H1 (cell line): ENCODE results near the gene GPT2. TPM values are rescaled to one million over a fixed set of nuclear protein-coding genes. Genes with fewer than 3 reads are reported as not detected.

Experiments
- CTCF ChIA-PET: fragments of 300-600 bp; sonication (Branson Sonifier 250); formaldehyde crosslinking; loops from one replicate; lab custom pipeline; 2021; ENCODE audit not compliant: partially characterized antibody; lab: Charles Lee
- POLR2A ChIA-PET: fragments of 300-600 bp; sonication (Branson Sonifier 250); formaldehyde crosslinking; loops from one replicate; lab custom pipeline; 2021; ENCODE audit warnings: inconsistent platforms; ENCODE audit not compliant: partially characterized antibody; lab: Charles Lee
- DNase-seq, 2 experiments: peaks; one replicate each; pipeline versions ENCODE4 v3.0.0 to v3.0.0-alpha.2; 2010 to 2022; ENCODE audit warnings: low spot score in 2 of 2, low read depth in 1 of 2, mixed read lengths in 1 of 2
- FAIRE-seq: peaks from 2 replicates; lab custom pipeline; 2011; peaks lifted over from hg19 to GRCh38; lab: Jason Lieb, UNC
- H2AFZ ChIP-seq: 2 replicates; pipeline ENCODE4 v1.8.1; 2012; ENCODE audit warnings: low read length, inconsistent platforms
- H2AK5ac ChIP-seq: 2 replicates; pipeline ENCODE4 v1.6.1; 2013; ENCODE audit warnings: low read depth, low read length
- H2BK120ac ChIP-seq: replicated peaks from 2 replicates; pipeline ENCODE3; 2013; ENCODE audit warnings: low read depth, low read length, inconsistent platforms
- H2BK12ac ChIP-seq: 2 replicates; pipeline ENCODE4 v1.6.1; 2013; ENCODE audit warnings: low read depth, low read length
- H2BK15ac ChIP-seq: 2 replicates; pipeline ENCODE4 v1.6.1; 2013; ENCODE audit warnings: low read length
- H2BK20ac ChIP-seq: 2 replicates; pipeline ENCODE4 v1.6.1; 2013; ENCODE audit warnings: low read length
- H2BK5ac ChIP-seq: 2 replicates; pipeline ENCODE4 v1.6.1; 2013; ENCODE audit warnings: low read depth, low read length
- H3K14ac ChIP-seq: 2 replicates; pipeline ENCODE4 v1.6.1; 2013; ENCODE audit warnings: inconsistent platforms; ENCODE audit not compliant: insufficient read length
- H3K18ac ChIP-seq: 2 replicates; pipeline ENCODE4 v1.6.1; 2013; ENCODE audit warnings: low read length; ENCODE audit errors: extremely low read depth
- H3K23ac ChIP-seq: 2 replicates; pipeline ENCODE4 v1.6.1; 2013; ENCODE audit warnings: inconsistent platforms; ENCODE audit not compliant: insufficient read length
- H3K23me2 ChIP-seq: 2 replicates; pipeline ENCODE4 v1.6.1; 2013; ENCODE audit warnings: low read depth, low read length
- H3K27ac ChIP-seq: 2 replicates; pipeline ENCODE4 v1.6.1; 2011; ENCODE audit warnings: low read depth, low read length, inconsistent platforms
- H3K27me3 ChIP-seq, 4 experiments: replicated peaks in 1 of 4; 1 replicate in 1 of 4; 2 replicates in 3 of 4; pipeline versions ENCODE4 v1.6.1 to v1.8.1; 2011 to 2013; ENCODE audit warnings: low read length in 3 of 4, mild to moderate bottlenecking in 3 of 4, inconsistent platforms in 2 of 4, mixed read lengths in 2 of 4, moderate library complexity in 1 of 4; ENCODE audit not compliant: control insufficient read depth in 3 of 4, insufficient read depth in 3 of 4; ENCODE audit errors: extremely low read depth in 1 of 4
- H3K36me3 ChIP-seq, 4 experiments: 2 replicates each; pipeline versions ENCODE4 v1.6.1 to v1.8.1; 2011 to 2013; ENCODE audit warnings: mild to moderate bottlenecking in 4 of 4, low read length in 3 of 4, moderate library complexity in 2 of 4, control low read depth in 1 of 4, inconsistent platforms in 1 of 4; ENCODE audit not compliant: insufficient read depth in 4 of 4, control insufficient read depth in 2 of 4
- H3K4ac ChIP-seq: replicated peaks from 2 replicates; pipeline ENCODE3; 2013; ENCODE audit warnings: low read length, low read depth, mixed read lengths, inconsistent platforms; ENCODE audit not compliant: insufficient read length
- H3K4me1 ChIP-seq, 4 experiments: replicated peaks in 1 of 4; 1 replicate in 1 of 4; 2 replicates in 3 of 4; pipeline versions ENCODE4 v1.6.1 to v1.8.1; 2011 to 2013; ENCODE audit warnings: low read length in 3 of 4, inconsistent platforms in 2 of 4, mixed read lengths in 1 of 4; ENCODE audit not compliant: insufficient read depth in 4 of 4, control insufficient read depth in 3 of 4
- H3K4me2 ChIP-seq, 2 experiments: 2 replicates each; pipeline versions ENCODE4 v1.6.1 to v1.8.1; 2011 to 2013; ENCODE audit warnings: low read depth in 2 of 2, low read length in 2 of 2, control low read depth in 1 of 2, inconsistent platforms in 1 of 2, mild to moderate bottlenecking in 1 of 2; ENCODE audit not compliant: insufficient read depth in 1 of 2
- H3K4me3 ChIP-seq, 4 experiments: fragments of 200-600, 300-600 bp in 1 of 4; sonication (generic), shearing (Covaris generic), sonication (Bioruptor Twin) in 1 of 4; 2 replicates each; pipeline versions ENCODE4 v1.5.1 to v1.8.1; 2011 to 2016; ENCODE audit warnings: low read length in 4 of 4, low read depth in 3 of 4, control low read depth in 2 of 4, inconsistent platforms in 2 of 4, mild to moderate bottlenecking in 2 of 4, mixed read lengths in 1 of 4, moderate library complexity in 1 of 4; ENCODE audit not compliant: insufficient read depth in 2 of 4; ENCODE audit errors: extremely low read depth in 1 of 4
- H3K56ac ChIP-seq: replicated peaks from 2 replicates; pipeline ENCODE3; 2013; ENCODE audit warnings: low read depth, mild to moderate bottlenecking, mixed read lengths, low read length, inconsistent platforms; ENCODE audit not compliant: insufficient read length
- H3K79me1 ChIP-seq: 2 replicates; pipeline ENCODE4 v1.6.1; 2013; ENCODE audit warnings: low read depth, low read length, control low read depth
- H3K79me2 ChIP-seq, 2 experiments: 2 replicates each; pipeline versions ENCODE4 v1.6.1 to v1.8.1; 2012 to 2013; ENCODE audit warnings: low read length in 2 of 2, mild to moderate bottlenecking in 2 of 2, inconsistent platforms in 1 of 2; ENCODE audit not compliant: insufficient read depth in 2 of 2, control insufficient read depth in 1 of 2
- H3K9ac ChIP-seq, 4 experiments: replicated peaks in 1 of 4; 1 replicate in 1 of 4; 2 replicates in 3 of 4; pipeline versions ENCODE4 v1.6.1 to v1.8.1; 2011 to 2013; ENCODE audit warnings: low read depth in 3 of 4, low read length in 3 of 4, control low read depth in 2 of 4, mild to moderate bottlenecking in 2 of 4, moderate library complexity in 2 of 4, inconsistent platforms in 1 of 4; ENCODE audit errors: extremely low read depth in 1 of 4
- H3K9me3 ChIP-seq, 2 experiments: 2 replicates each; pipeline versions ENCODE4 v1.6.1 to v1.8.1; 2012 to 2013; ENCODE audit warnings: mild to moderate bottlenecking in 2 of 2, moderate library complexity in 2 of 2, control low read depth in 1 of 2, inconsistent platforms in 1 of 2, low read depth in 1 of 2, low read length in 1 of 2, mixed read lengths in 1 of 2; ENCODE audit not compliant: insufficient read depth in 2 of 2
- H4K20me1 ChIP-seq, 2 experiments: replicated peaks in 1 of 2; 2 replicates each; pipeline versions ENCODE3 to v1.8.1; 2011 to 2013; ENCODE audit warnings: inconsistent platforms in 2 of 2, low read length in 2 of 2, mild to moderate bottlenecking in 1 of 2; ENCODE audit not compliant: insufficient read depth in 2 of 2, control insufficient read depth in 1 of 2
- H4K5ac ChIP-seq: 2 replicates; pipeline ENCODE4 v1.6.1; 2013; ENCODE audit warnings: low read length, low read depth, mixed read lengths, inconsistent platforms; ENCODE audit not compliant: insufficient read length
- H4K8ac ChIP-seq: 2 replicates; pipeline ENCODE4 v1.8.0; 2013; ENCODE audit warnings: mild to moderate bottlenecking, moderate library complexity, low read length, inconsistent platforms; ENCODE audit not compliant: insufficient read depth; ENCODE audit errors: extremely low read depth
- H4K91ac ChIP-seq: replicated peaks from 2 replicates; pipeline ENCODE3; 2013; ENCODE audit warnings: low read length, mixed read lengths, inconsistent platforms; ENCODE audit not compliant: insufficient read length
- CTBP2 ChIP-seq: IDR thresholded peaks from 2 replicates; pipeline ENCODE4 v1.7.0; 2011; ENCODE audit warnings: borderline replicate concordance, mild to moderate bottlenecking, moderate library complexity, mixed read lengths, low read length; ENCODE audit not compliant: insufficient read depth, insufficient read length
- EP300 ChIP-seq, 2 experiments: IDR thresholded peaks; 1 replicate in 1 of 2; 2 replicates in 1 of 2; pipeline ENCODE4 v1.6.1; 2011 to 2012; ENCODE audit warnings: low read depth in 2 of 2, low read length in 2 of 2, mild to moderate bottlenecking in 2 of 2, borderline replicate concordance in 1 of 2, inconsistent platforms in 1 of 2, moderate library complexity in 1 of 2
- FOSL1 ChIP-seq: IDR thresholded peaks from 2 replicates; pipeline ENCODE4 v1.6.1; 2011; ENCODE audit warnings: mild to moderate bottlenecking, low read depth, low read length, moderate library complexity; ENCODE audit not compliant: insufficient read depth
- RNF2 ChIP-seq: fragments of 200-900, 300-1000 bp; sonication (generic); IDR thresholded peaks from 2 replicates; pipeline ENCODE4 v1.7.1; 2016; ENCODE audit warnings: borderline replicate concordance, low read depth, mild to moderate bottlenecking, antibody characterized with exemption, low read length; ENCODE audit not compliant: poor library complexity, severe bottlenecking; ENCODE audit errors: missing control alignments
- RXRA ChIP-seq: IDR thresholded peaks from 2 replicates; pipeline ENCODE4 v1.6.1; 2011; ENCODE audit warnings: low read depth, mild to moderate bottlenecking, low read length, moderate library complexity; ENCODE audit not compliant: insufficient read depth
- SAP30 ChIP-seq: fragments of 300-600 bp; sonication (generic); IDR thresholded peaks from 2 replicates; pipeline ENCODE4 v1.7.1; 2012; ENCODE audit warnings: low read length, moderate library complexity, mild to moderate bottlenecking, inconsistent platforms; ENCODE audit not compliant: insufficient read depth, insufficient replicate concordance
- SUZ12 ChIP-seq: fragments of 200-600 bp; sonication (generic); IDR thresholded peaks from 2 replicates; pipeline ENCODE4 v1.6.1; 2012; ENCODE audit warnings: mild to moderate bottlenecking, inconsistent platforms, low read length, moderate library complexity, mixed read lengths
- TBP ChIP-seq: IDR thresholded peaks from 2 replicates; pipeline ENCODE4 v1.6.1; 2011; ENCODE audit warnings: low read depth, low read length, improper control_type of control experiment
- USF2 ChIP-seq: IDR thresholded peaks from 2 replicates; pipeline ENCODE4 v1.6.1; 2011; ENCODE audit warnings: low read length, improper control_type of control experiment
- WGBS, 2 experiments: shearing (Covaris generic) in 1 of 2; methylation state at CpG; one replicate each; pipeline versions ENCODE4 v1.1.6 to v1.1.7; 2013 to 2015; ENCODE audit warnings: low lambda C conversion rate in 2 of 2, mixed read lengths in 2 of 2, inconsistent platforms in 1 of 2, low coverage in 1 of 2, missing lambda C conversion rate in 1 of 2; ENCODE audit not compliant: insufficient replicate concordance in 2 of 2, insufficient coverage in 1 of 2, insufficient read length in 1 of 2; ENCODE audit errors: extremely low coverage in 1 of 2, missing lambda C conversion rate in 1 of 2; 5-methylcytosine and 5-hydroxymethylcytosine counted together
- polyA plus RNA-seq, 7 experiments: library from polyadenylated mRNA; depleted of rRNA in 3 of 7; stranded (reverse) in 5 of 7; unstranded in 2 of 7; fragments of >200 nt in 5 of 7; fragments of 200-250 nt in 2 of 7; gene quantifications; 1 replicate in 5 of 7; 2 replicates in 1 of 7; 4 replicates in 1 of 7; pipeline versions ENCODE4 v1.2.1 to v1.2.3, GENCODE V29; 2011 to 2013; ENCODE audit warnings: missing spikeins in 2 of 7, mixed read lengths in 2 of 7
- total RNA-seq: library from RNA; stranded (reverse); fragmentation: NEBNext Ultra II Directional; extraction: Animal tissue kit (Norgen Biotek cat#: 25700); gene quantifications from 2 replicates; pipeline ENCODE4 v1.2.1, GENCODE V29; 2021

The GPT2 gene
- total and polyA plus RNA-seq, 2 of the 8 experiments (the other 6 are each of a cell fraction or from before 2014, with no cell fraction given) = 71.6 to 94.1 TPM

- Histone ChIP-seq H2BK12ac (no peak overlapping the region), H3K4me3 (no peak overlapping the region), H2BK20ac (no peak overlapping the region), H3K18ac (no peak overlapping the region), H3K9ac (no peak overlapping the region), H4K20me1 (no peaks in the 10 kb centered on the region), H3K4me1 (no peaks in the 10 kb centered on the region), H2AFZ (no peak overlapping the region), H3K36me3 (no peaks in the 10 kb centered on the region), H2BK5ac (no peak overlapping the region), H3K23me2 (no peaks in the 10 kb centered on the region), H3K27me3 (no peaks in the 10 kb centered on the region), H3K27ac (no peak overlapping the region), H3K79me1 (no peaks in the 10 kb centered on the region), H3K56ac (no peak overlapping the region), H4K5ac (no peak overlapping the region), H3K79me2 (no peaks in the 10 kb centered on the region), H4K8ac (no peak overlapping the region), H3K14ac (no peak overlapping the region), H3K9me3 (no peaks in the 10 kb centered on the region), H3K23ac (no peak overlapping the region), H2BK15ac (no peak overlapping the region), H2AK5ac (no peak overlapping the region), H2BK120ac (no peak overlapping the region), H3K4ac (no peak overlapping the region), H3K4me2 (no peak overlapping the region), H4K91ac (no peak overlapping the region)
- ChIA-PET CTCF (no interaction called here), POLR2A (no interaction called here)
- DNase-seq = no peak
- WGBS, 2 experiments = 89% methylated on average over 6 of the region's 6 CpGs; no CpG with 5 or more reads in 1 of the 2 experiments
- no peak for FAIRE-seq
- TF ChIP-seq RNF2 (no peak), USF2 (no peak), CTBP2 (no peak), SAP30 (no peak), SUZ12 (no peak), TBP (no peak), RXRA (no peak), FOSL1 (no peak), EP300 (IDR thresholded peaks at IDR 0.05; ENCODE audit: borderline replicate concordance in 1 of 2, low read depth in 2 of 2, low read length in 2 of 2) (no peak)
Measured at GRCh38 chr16:46836534-46837530, 47.3 kb upstream of the GPT2 start.
